IMR-90 (cell line): ENCODE measurements around the gene PLXND1. TPM values are rescaled to one million over a fixed set of nuclear protein-coding genes. Genes with fewer than 3 reads are reported as not detected.

Experiments used
- ATAC-seq: fragments of 200-7000 bp; cut with Tn5 transposase; 2 replicates; pipeline ENCODE4 v1.9.1; 2020; ENCODE audit warnings: low read depth, mild to moderate bottlenecking, moderate library complexity
- BruUV-seq: library from RNA; stranded (reverse); fragments of 400-500 nt; replicated peaks from 2 replicates; lab custom pipeline; 2021; lab: Mats Ljungman, UMichigan
- CTCF ChIA-PET: fragments of 300-600 bp; formaldehyde crosslinking; extraction: SDS; loops from one replicate; lab custom pipeline; 2021; ENCODE audit warnings: antibody characterized with exemption; lab: Yijun Ruan, JAX
- POLR2A ChIA-PET: fragments of 300-600 bp; sonication (Branson Sonifier 250); formaldehyde crosslinking; loops from one replicate; lab custom pipeline; 2022; ENCODE audit warnings: antibody characterized with exemption; ENCODE audit not compliant: unreplicated experiment; lab: Charles Lee
- DNase-seq: peaks from one replicate; pipeline ENCODE4 v3.0.0; 2013
- H2AFZ ChIP-seq: replicated peaks from 2 replicates; pipeline ENCODE3; 2013; ENCODE audit warnings: low read length, mild to moderate bottlenecking; ENCODE audit not compliant: poor library complexity
- H2AK5ac ChIP-seq: 2 replicates; pipeline ENCODE4 v1.6.1; 2013; ENCODE audit warnings: low read depth, low read length, inconsistent platforms
- H2AK9ac ChIP-seq: replicated peaks from 2 replicates; pipeline ENCODE3; 2013; ENCODE audit warnings: mild to moderate bottlenecking, low read depth, low read length, moderate library complexity; ENCODE audit not compliant: poor library complexity
- H2BK120ac ChIP-seq: 2 replicates; pipeline ENCODE4 v1.6.1; 2013; ENCODE audit warnings: low read depth, low read length, inconsistent platforms
- H2BK15ac ChIP-seq: 3 replicates; pipeline ENCODE4 v1.6.1; 2013; ENCODE audit warnings: low read depth, low read length, inconsistent platforms
- H2BK20ac ChIP-seq: 2 replicates; pipeline ENCODE4 v1.6.1; 2013; ENCODE audit warnings: low read depth, mild to moderate bottlenecking, inconsistent platforms, low read length, moderate library complexity
- H2BK5ac ChIP-seq: 2 replicates; pipeline ENCODE4 v1.6.1; 2013; ENCODE audit warnings: mild to moderate bottlenecking, low read depth, low read length, inconsistent platforms; ENCODE audit not compliant: poor library complexity, severe bottlenecking
- H3K14ac ChIP-seq: replicated peaks from 2 replicates; pipeline ENCODE4 v1.6.1; 2013; ENCODE audit warnings: low read depth, low read length, inconsistent platforms
- H3K18ac ChIP-seq: 2 replicates; pipeline ENCODE4 v1.6.1; 2013; ENCODE audit warnings: low read depth, low read length, control low read depth
- H3K23ac ChIP-seq: 2 replicates; pipeline ENCODE4 v1.6.1; 2013; ENCODE audit warnings: low read depth, low read length, inconsistent platforms
- H3K27ac ChIP-seq: 2 replicates; pipeline ENCODE4 v1.5.1; 2013; ENCODE audit warnings: mild to moderate bottlenecking, control low read depth, low read length; ENCODE audit not compliant: insufficient read depth
- H3K27me3 ChIP-seq: 2 replicates; pipeline ENCODE4 v1.6.1; 2013; ENCODE audit warnings: low read length; ENCODE audit not compliant: control insufficient read depth, insufficient read depth
- H3K36me3 ChIP-seq: 2 replicates; pipeline ENCODE4 v1.6.1; 2013; ENCODE audit warnings: low read length, mixed read lengths; ENCODE audit not compliant: control insufficient read depth, insufficient read depth
- H3K4ac ChIP-seq: 2 replicates; pipeline ENCODE4 v1.6.1; 2013; ENCODE audit warnings: low read depth, low read length, inconsistent platforms
- H3K4me1 ChIP-seq: 2 replicates; pipeline ENCODE4 v1.6.1; 2013; ENCODE audit warnings: low read length, mixed read lengths; ENCODE audit not compliant: control insufficient read depth, insufficient read depth
- H3K4me2 ChIP-seq: 2 replicates; pipeline ENCODE4 v1.6.1; 2013; ENCODE audit warnings: low read depth, mild to moderate bottlenecking, control low read depth, low read length, moderate library complexity
- H3K4me3 ChIP-seq: 2 replicates; pipeline ENCODE4 v1.5.1; 2013; ENCODE audit warnings: low read depth, mild to moderate bottlenecking, control low read depth, low read length, moderate library complexity; ENCODE audit not compliant: insufficient read depth
- H3K56ac ChIP-seq: 2 replicates; pipeline ENCODE4 v1.6.1; 2013; ENCODE audit warnings: low read length, inconsistent platforms; ENCODE audit not compliant: insufficient read depth; ENCODE audit errors: extremely low read depth
- H3K79me1 ChIP-seq, 2 experiments: 2 replicates each; pipeline ENCODE4 v1.6.1; 2013; ENCODE audit warnings: low read length in 2 of 2, inconsistent platforms in 1 of 2, low read depth in 1 of 2
- H3K9ac ChIP-seq: 2 replicates; pipeline ENCODE4 v1.6.1; 2013; ENCODE audit warnings: low read depth, low read length, control low read depth
- H3K9me1 ChIP-seq: 2 replicates; pipeline ENCODE4 v1.6.1; 2013; ENCODE audit warnings: low read length, inconsistent platforms; ENCODE audit not compliant: insufficient read depth
- H3K9me3 ChIP-seq: 2 replicates; pipeline ENCODE4 v1.6.1; 2013; ENCODE audit warnings: low read length; ENCODE audit not compliant: control insufficient read depth, insufficient read depth
- H4K20me1 ChIP-seq: 2 replicates; pipeline ENCODE4 v1.6.1; 2013; ENCODE audit warnings: low read length, inconsistent platforms; ENCODE audit not compliant: insufficient read depth
- H4K5ac ChIP-seq: 2 replicates; pipeline ENCODE4 v1.6.1; 2013; ENCODE audit warnings: mild to moderate bottlenecking, low read depth, low read length, control low read depth
- H4K8ac ChIP-seq, 2 experiments: 2 replicates each; pipeline ENCODE4 v1.6.1; 2013; ENCODE audit warnings: low read depth in 2 of 2, low read length in 2 of 2, control low read depth in 1 of 2, inconsistent platforms in 1 of 2
- H4K91ac ChIP-seq: 2 replicates; pipeline ENCODE4 v1.6.1; 2013; ENCODE audit warnings: low read depth, low read length, inconsistent platforms; ENCODE audit not compliant: insufficient read depth
- BHLHE40 ChIP-seq: fragments of 150-350 bp; IDR thresholded peaks from 2 replicates; pipeline ENCODE4 v1.6.1; 2016; ENCODE audit warnings: mild to moderate bottlenecking, low read depth, low read length
- CEBPB ChIP-seq: IDR thresholded peaks from 2 replicates; pipeline ENCODE4 v1.6.1; 2012; ENCODE audit warnings: low read depth, low read length, improper control_type of control experiment
- CHD1 ChIP-seq: IDR thresholded peaks from 2 replicates; pipeline ENCODE4 v1.6.1; 2012; ENCODE audit warnings: low read depth, low read length, improper control_type of control experiment
- ELK1 ChIP-seq: fragments of 150-350 bp; IDR thresholded peaks from 2 replicates; pipeline ENCODE4 v1.6.1; 2016; ENCODE audit warnings: low read depth, mild to moderate bottlenecking, low read length, moderate library complexity, borderline replicate concordance
- MAFK ChIP-seq: IDR thresholded peaks from 2 replicates; pipeline ENCODE4 v1.6.1; 2012; ENCODE audit warnings: low read depth, low read length, improper control_type of control experiment
- MAZ ChIP-seq: IDR thresholded peaks from 2 replicates; pipeline ENCODE4 v1.6.1; 2012; ENCODE audit warnings: low read depth, mild to moderate bottlenecking, low read length, improper control_type of control experiment, moderate library complexity, borderline replicate concordance
- NFE2L2 ChIP-seq: fragments of 150-350 bp; IDR thresholded peaks from 2 replicates; pipeline ENCODE4 v1.6.1; 2016; ENCODE audit warnings: low read depth, mild to moderate bottlenecking, low read length
- USF2 ChIP-seq: fragments of 150-350 bp; IDR thresholded peaks from 2 replicates; pipeline ENCODE4 v1.6.1; 2017; ENCODE audit warnings: mild to moderate bottlenecking, antibody characterized with exemption, low read length, low read depth
- WGBS, 2 experiments: methylation state at CpG; one replicate each; pipeline versions ENCODE4 v1.1.5 to v1.1.7; 2013; ENCODE audit warnings: missing lambda C conversion rate in 2 of 2; ENCODE audit not compliant: insufficient read length in 1 of 2; ENCODE audit errors: extremely low coverage in 2 of 2; 5-methylcytosine and 5-hydroxymethylcytosine counted together
- dilution Hi-C: fragments of 300-500 bp; cut with HindIII; formaldehyde crosslinking; loops from one replicate; pipeline ENCODE4 v1.14.3; 2018; ENCODE audit warnings: low sequenced_read_pairs; ENCODE audit not compliant: unreplicated experiment
- in situ Hi-C: fragments of 300-500 bp; cut with MboI; formaldehyde crosslinking; loops from 3 replicates; pipeline ENCODE4 v1.14.3; 2019; ENCODE audit warnings: low sequenced_read_pairs, inconsistent platforms, mixed read lengths
- intact Hi-C: fragments of 100-400 bp; cut with micrococcal nuclease; formaldehyde crosslinking; loops from 2 replicates; pipeline ENCODE4 v1.10.0; 2022
- polyA plus RNA-seq, 3 experiments: library from polyadenylated mRNA; depleted of rRNA; stranded (reverse); fragments of >200 nt; gene quantifications; 2 replicates each; pipeline ENCODE4 v1.2.3, GENCODE V29; 2012; ENCODE audit warnings: low replicate concordance in 1 of 3
- total RNA-seq: library from RNA; depleted of rRNA; stranded (reverse); fragments of >200 nt; gene quantifications from 2 replicates; pipeline ENCODE4 v1.2.3, GENCODE V29; 2012

PLXND1 gene
- total and polyA plus RNA-seq, 2 of the 4 experiments (the other 2 are of a cell fraction): 19.2 to 67.1 TPM

GRCh38 chr3:129532261-129532660 is 74.2 kb downstream of the PLXND1 start:
- Histone ChIP-seq H3K9ac (no peak overlapping the region), H4K5ac (no peak overlapping the region), H3K9me3 (no peaks in the 10 kb centered on the region), H2AK5ac (no peak overlapping the region), H2BK120ac (no peak overlapping the region), H3K14ac (no peak overlapping the region), H3K79me1 (no peaks in the 10 kb centered on the region), H3K23ac (no peak overlapping the region), H2BK15ac (no peak overlapping the region), H2AFZ (no peak overlapping the region), H3K18ac (no peak overlapping the region), H3K27ac (no peak overlapping the region), H4K20me1 (no peaks in the 10 kb centered on the region), H3K9me1 (peaks cover 8% of the 10 kb centered on the region), H4K8ac (no peak overlapping the region), H3K36me3 (no peaks in the 10 kb centered on the region), H3K4me1 (peaks cover 14% of the 10 kb centered on the region), H2BK20ac (no peak overlapping the region), H3K27me3 (peaks cover 5% of the 10 kb centered on the region; the same call in 1 of the 2 replicates), H3K56ac (no peak overlapping the region), H2AK9ac (no peak overlapping the region), H4K91ac (no peak overlapping the region), H3K4me2 (no peak overlapping the region), H3K4ac (no peak overlapping the region), H3K4me3 (no peak overlapping the region), H2BK5ac (no peak overlapping the region)
- ATAC-seq (no peak), DNase-seq (no peak)
- CTCF ChIA-PET: no interaction called here
- in situ Hi-C loops (no loop called here), dilution Hi-C loops (no loop called here), intact Hi-C loops (no loop called here)
- TF ChIP-seq NFE2L2 (no peak), ELK1 (no peak), MAZ (no peak), USF2 (no peak), CEBPB (no peak), CHD1 (no peak), BHLHE40 (no peak), MAFK (no peak)
- no TSS peak for BruUV-seq
- 94% methylated on average over 16 of the region's 20 CpGs; no CpG with 5 or more reads in 1 of the 2 experiments for WGBS, 2 experiments
- POLR2A ChIA-PET: no interaction called here
